Amniotic stem cell (primary cell): Measurements from ENCODE around the gene ANKRD55.
A peak's percentile ranks its signal among the peaks of the same experiment; 100 is the strongest.
"Not testable (repeated sequence)": the region's sequence is repeated elsewhere in the genome, so short reads cannot be mapped to it uniquely, and the experiment has no call there.

Experiments used
- DNase-seq: peaks from one replicate; lab custom pipeline; 2025; lab: John Stamatoyannopoulos, UW

The ANKRD55 gene

DNA sequence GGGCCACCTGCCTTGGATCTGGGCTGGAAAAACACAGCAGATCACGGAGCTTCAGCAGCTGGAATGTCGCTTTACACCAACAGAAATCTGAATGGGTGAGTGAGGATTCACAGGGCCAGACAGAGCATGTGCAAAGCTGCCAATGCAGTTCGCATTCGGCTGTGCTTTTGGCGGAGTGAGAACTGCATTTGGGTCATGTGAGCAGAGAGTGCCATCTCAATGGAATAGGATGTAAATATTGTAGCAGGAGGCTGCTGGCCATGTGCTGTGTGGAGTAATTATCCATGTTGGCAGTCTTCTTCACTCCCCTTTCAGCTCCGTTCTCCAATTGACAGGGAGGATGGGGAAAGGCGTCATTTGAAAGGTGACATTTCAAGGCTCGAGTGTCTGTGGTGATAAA, at the start of gene ANKRD55:
TSS of gene ANKRD55 (minus strand) at position 101 of the 400 bp plus-strand sequence. CDS start 417 bp downstream, outside the sequence.
- DNase-seq, result no peak

DNA sequence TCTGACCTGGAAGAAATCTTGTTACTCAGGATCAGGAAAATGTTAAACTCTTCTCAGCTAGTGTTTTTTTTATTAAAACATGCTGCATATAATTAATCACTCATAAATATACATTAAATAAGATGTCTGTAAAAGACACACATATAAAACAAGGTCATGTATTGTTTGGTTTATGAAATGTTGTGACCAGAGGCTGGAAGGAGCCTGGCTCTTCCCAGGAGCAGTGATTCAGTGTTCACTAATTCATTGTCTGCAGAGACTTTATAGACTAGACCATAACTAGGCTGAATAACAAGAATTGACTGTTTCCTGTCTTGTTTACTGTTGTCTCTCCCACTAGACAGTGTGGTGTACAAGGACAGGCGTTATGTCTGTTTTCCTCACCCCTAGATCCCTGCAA, 49.1 kb upstream of the ANKRD55 start:
- DNase-seq, result no peak

GRCh38 chr5:56281489-56282165, 48.5 kb upstream of the ANKRD55 start:
- no peak for DNase-seq

DNA sequence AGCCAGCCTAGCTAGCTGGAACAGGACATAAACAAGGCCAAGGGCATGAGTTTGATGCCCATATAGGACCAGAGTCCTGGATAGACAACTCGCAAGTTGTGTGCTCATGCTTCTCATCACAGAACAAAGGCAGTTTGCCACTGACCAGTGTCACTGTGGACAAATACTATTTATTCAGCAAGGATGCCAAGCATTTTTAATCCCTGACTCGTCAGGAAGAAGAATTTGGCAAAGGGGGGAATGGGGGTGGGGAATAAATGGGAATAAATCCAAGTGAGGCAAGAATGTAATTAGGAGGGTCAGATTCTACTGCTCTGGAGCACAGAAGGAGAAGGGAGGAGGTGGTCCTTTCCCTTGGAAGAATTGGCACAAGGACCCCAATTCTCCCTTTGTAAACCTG, 46.8 kb upstream of the ANKRD55 start:
- DNase-seq, result no peak

GRCh38 chr5:56279291-56279690, 46.2 kb upstream of the ANKRD55 start:
- no peak for DNase-seq

DNA sequence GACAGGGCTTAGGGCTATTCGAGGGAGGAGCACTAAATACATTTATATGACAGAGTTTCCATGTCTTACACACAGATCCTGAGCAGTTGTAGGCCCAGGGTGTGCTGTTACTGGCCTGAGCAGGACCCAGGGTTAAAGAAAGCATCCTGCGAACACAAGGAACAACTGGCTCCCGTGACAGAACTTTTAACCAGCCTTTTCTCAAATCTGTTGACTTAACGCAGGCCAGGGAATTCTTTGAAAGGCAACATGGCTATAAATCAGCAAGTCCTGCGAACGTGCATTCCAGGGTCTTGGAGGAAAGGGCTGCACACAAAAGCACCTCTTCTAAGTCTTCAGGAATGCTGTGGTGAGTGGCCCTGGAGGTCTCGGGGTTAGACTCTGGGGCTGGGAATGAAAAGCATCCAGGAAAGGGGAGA, 45.2 kb upstream of the ANKRD55 start:
- no peak for DNase-seq

DNA sequence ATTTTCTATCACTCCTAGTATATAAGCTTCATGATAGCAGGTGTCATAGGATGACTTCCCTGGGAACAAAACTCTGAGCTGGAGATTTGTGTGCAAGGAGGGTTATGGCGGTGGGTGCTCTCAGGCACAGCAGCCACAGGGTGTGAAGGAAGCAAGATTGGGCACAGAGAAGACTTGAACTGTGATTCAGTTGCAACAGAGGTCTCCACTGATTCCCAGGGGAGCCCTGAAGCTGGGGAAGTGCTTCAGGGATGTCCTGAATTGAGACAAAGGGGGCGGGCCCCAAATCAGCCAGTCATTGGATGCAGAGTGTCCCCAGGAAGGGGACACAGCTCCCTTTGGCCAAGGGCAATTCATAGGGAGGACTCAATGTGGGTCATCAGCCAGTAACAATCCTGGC, 44.4 kb upstream of the ANKRD55 start:
- DNase-seq, result no peak

DNA sequence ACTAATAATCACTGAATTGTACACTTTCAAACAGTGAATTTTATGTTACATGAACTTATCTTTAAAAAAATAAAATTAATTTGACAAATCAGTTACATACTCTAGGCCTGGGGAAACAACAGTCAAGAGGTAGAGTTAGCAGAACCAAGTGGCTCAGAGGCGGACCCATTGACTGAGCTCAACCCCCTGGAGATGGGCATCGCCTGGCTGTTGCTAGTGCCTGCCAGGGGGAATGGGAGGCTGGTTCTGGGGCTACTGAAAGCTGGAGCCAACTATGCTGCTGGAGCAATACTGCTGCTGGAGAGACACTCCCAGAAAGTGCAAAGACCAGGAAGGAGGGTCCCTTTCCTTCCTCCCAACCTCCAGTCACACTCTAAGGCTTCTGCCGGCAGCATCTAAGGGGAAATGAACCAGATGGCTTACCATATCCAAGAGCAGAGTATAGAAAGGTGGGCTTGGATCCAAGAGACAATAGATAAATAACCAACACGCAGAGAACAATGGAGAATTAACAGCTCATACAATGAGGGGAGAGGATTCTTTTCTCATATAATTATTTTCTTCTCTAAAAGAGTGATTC, 40.3 kb upstream of the ANKRD55 start:
- no peak for DNase-seq

DNA sequence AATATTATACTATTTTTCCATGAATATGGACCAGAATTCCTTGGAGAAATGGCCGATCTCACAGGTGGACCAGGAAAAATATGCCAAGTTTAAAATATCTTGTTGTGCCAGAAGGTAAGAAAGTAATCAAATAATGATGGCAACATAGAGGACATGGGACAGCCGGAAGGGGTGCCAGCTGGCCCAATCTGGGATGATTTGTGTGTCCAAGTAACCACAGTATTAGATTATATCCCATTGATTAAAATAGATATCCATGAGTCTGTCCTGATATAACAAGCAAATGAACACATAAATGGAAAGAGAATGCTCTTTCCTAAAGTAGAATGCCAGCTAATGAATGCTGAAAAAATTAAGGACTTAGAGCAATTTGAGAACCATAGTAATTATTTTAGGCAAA, 39.6 kb upstream of the ANKRD55 start:
- no peak for DNase-seq

- peak; percentile 39 for DNase-seq
These were observed 37.6 kb upstream of the ANKRD55 start for GRCh38 chr5:56270568-56271392.

GRCh38 chr5:56270058-56270457, 36.9 kb upstream of the ANKRD55 start:
- no peak for DNase-seq

GRCh38 chr5:56269216-56269927, 36.2 kb upstream of the ANKRD55 start:
- peak; percentile 47 for DNase-seq

DNA sequence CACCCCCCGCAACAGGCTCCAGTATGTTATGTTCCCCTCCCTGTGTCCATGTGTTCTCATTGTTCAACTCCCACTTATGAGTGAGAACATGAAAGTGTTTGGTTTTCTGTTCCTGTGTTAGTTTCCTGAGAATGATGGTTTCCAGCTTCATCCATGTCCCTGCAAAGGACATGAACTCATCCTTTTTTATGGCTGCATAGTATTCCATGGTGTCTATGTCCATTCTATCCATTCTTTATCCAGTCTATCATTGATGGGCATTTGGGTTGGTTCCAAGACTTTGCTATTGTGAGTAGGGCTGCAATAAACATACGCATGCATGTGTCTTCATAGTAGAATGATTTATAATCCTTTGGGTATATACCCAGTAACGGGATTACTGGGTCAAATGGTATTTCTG, 35.6 kb upstream of the ANKRD55 start:
- not testable (repeated sequence) for DNase-seq

DNA sequence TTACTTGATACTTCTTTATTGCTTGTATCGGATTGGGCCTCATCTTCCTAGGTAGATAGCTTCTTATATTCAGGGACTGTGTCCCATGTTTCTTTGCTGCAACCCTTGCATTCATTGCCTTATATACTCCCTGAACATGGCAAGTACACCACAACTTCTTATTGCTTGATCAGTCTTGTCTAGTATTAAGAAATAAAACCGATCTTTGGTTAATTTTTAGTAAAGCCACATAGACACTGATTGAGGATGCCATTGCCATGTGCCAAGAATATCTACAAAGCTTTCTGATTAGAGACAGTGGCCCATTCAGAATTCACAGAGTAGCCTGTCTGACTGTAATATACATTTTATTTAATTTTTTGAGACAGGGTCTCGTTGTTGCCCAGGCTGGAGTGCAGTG, 34.7 kb upstream of the ANKRD55 start:
- no peak for DNase-seq

GRCh38 chr5:56264417-56265025, 31.4 kb upstream of the ANKRD55 start:
- DNase-seq, result no peak

DNA sequence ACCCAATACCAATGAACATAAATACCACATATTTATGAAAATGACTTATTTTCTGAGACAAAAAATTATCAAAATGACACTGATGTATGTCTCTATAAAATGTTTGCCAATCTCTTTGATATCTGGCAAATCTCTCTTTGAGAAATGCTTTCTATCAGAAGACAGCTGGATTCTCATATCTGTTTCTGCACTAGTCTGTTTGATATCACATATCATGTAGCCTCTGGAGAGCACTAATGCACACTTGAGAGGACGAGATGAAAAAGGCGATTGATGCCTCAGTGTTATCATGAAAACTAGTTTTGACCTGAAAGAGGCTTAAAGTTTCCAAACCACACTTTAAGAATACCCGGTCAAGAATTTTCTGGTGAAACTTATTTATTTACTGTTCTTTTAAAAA, 29.1 kb upstream of the ANKRD55 start:
- DNase-seq, result no peak

GRCh38 chr5:56259002-56259511, 25.9 kb upstream of the ANKRD55 start:
- peak; percentile 70 for DNase-seq

DNA sequence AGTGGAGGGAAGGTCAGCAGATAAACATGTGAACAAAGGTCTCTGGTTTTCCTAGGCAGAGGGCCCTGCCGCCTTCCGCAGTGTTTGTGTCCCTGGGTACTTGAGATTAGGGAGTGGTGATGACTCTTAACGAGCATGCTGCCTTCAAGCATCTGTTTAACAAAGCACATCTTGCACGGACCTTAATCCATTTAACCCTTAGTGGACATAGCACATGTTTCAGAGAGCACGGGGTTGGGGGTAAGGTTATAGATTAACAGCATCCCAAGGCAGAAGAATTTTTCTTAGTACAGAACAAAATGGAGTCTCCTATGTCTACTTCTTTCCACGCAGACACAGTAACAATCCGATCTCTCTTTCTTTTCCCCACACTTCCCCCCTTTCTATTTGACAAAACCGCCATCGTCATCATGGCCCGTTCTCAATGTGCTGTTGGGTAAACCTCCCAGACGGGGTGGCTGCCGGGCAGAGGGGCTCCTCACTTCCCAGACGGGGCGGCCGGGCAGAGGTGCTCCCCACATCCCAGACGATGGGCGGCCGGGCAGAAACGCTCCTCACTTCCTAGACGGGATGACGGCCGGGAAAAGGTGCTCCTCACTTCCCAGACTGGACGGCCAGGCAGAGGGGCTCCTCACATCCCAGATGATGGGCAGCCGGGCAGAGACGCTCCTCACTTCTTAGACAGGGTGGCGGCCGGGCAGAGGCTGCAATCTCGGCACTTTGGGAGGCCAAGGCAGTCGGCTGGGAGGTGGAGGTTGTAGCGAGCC, 24.8 kb upstream of the ANKRD55 start:
- DNase-seq, result not testable (repeated sequence)

DNA sequence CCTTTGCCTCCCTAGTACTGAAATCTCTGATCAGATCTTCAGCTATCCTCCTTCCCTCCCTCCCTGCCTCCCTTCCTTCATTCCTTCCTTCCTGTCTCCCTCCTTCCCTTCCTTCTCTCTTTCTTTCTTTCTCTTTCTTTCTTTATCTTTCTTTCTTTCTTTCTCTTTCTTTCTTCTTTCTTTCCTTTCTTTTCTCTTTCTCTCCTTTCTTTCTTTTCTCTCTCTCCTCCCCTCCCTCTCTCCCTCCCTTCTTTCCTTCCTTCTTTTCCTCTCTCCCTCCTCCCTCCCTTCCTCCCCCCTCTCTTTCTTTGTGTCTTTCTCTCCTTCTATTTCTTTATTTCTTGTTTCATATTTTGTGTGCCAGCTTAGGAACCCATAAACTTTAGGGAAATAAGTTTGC, 23.9 kb upstream of the ANKRD55 start:
- no peak for DNase-seq

- no peak for DNase-seq
These were observed 22.4 kb upstream of the ANKRD55 start for GRCh38 chr5:56255502-56255901.

GRCh38 chr5:56253924-56254323, 20.8 kb upstream of the ANKRD55 start:
- no peak for DNase-seq
